Keratinocyte (primary cell): ENCODE results near the gene NMT2. TPM values are rescaled to one million over a fixed set of nuclear protein-coding genes. Genes with fewer than 3 reads are reported as not detected.

Experiments used
- DNase-seq: peaks from one replicate; pipeline ENCODE4 v3.0.0-alpha.2; 2011; ENCODE audit warnings: low read depth, missing footprints, low spot score
- FAIRE-seq: peaks from 2 replicates; lab custom pipeline; 2011; peaks lifted over from hg19 to GRCh38; lab: Jason Lieb, UNC
- H2AFZ ChIP-seq: 2 replicates; pipeline ENCODE4 v1.6.0; 2012; ENCODE audit warnings: low read length, control low read depth, inconsistent platforms; ENCODE audit not compliant: control insufficient read depth
- H3K27ac ChIP-seq: 2 replicates; pipeline ENCODE4 v1.5.1; 2011; ENCODE audit warnings: low read length; ENCODE audit not compliant: control insufficient read depth, insufficient read depth
- H3K27me3 ChIP-seq: 3 replicates; pipeline ENCODE4 v1.6.0; 2011; ENCODE audit warnings: low read length; ENCODE audit not compliant: control insufficient read depth, insufficient read depth; ENCODE audit errors: extremely low read depth
- H3K36me3 ChIP-seq, 2 experiments: 2 replicates in 1 of 2; 3 replicates in 1 of 2; pipeline ENCODE4 v1.5.1; 2011; ENCODE audit warnings: low read length in 2 of 2, mild to moderate bottlenecking in 1 of 2; ENCODE audit not compliant: control insufficient read depth in 2 of 2, insufficient read depth in 2 of 2; ENCODE audit errors: extremely low read depth in 1 of 2
- H3K4me1 ChIP-seq: 3 replicates; pipeline ENCODE4 v1.5.1; 2011; ENCODE audit warnings: low read length; ENCODE audit not compliant: control insufficient read depth, insufficient read depth; ENCODE audit errors: extremely low read depth
- H3K4me2 ChIP-seq: 3 replicates; pipeline ENCODE4 v1.6.0; 2011; ENCODE audit warnings: low read depth, low read length; ENCODE audit not compliant: control insufficient read depth, insufficient read depth; ENCODE audit errors: extremely low read depth
- H3K4me3 ChIP-seq, 3 experiments: fragments of 200-600 bp in 1 of 3; sonication (generic) in 1 of 3; 2 replicates in 2 of 3; 3 replicates in 1 of 3; pipeline ENCODE4 v1.5.1; 2011 to 2016; ENCODE audit warnings: low read length in 3 of 3, mild to moderate bottlenecking in 3 of 3, control low read depth in 2 of 3, inconsistent platforms in 1 of 3, low read depth in 1 of 3, mixed read lengths in 1 of 3, mixed run types in 1 of 3, moderate library complexity in 1 of 3; ENCODE audit not compliant: control insufficient read depth in 2 of 3, insufficient read depth in 2 of 3; ENCODE audit errors: extremely low read depth in 1 of 3
- H3K79me2 ChIP-seq: 2 replicates; pipeline ENCODE4 v1.6.0; 2012; ENCODE audit warnings: low read length; ENCODE audit not compliant: control insufficient read depth, insufficient read depth
- H3K9ac ChIP-seq: 3 replicates; pipeline ENCODE4 v1.6.0; 2011; ENCODE audit warnings: low read length; ENCODE audit not compliant: control insufficient read depth, insufficient read depth; ENCODE audit errors: extremely low read depth
- H3K9me1 ChIP-seq: 3 replicates; pipeline ENCODE4 v1.6.0; 2011; ENCODE audit warnings: low read length; ENCODE audit not compliant: control insufficient read depth, insufficient read depth; ENCODE audit errors: extremely low read depth
- H3K9me3 ChIP-seq: 2 replicates; pipeline ENCODE4 v1.5.1; 2012; ENCODE audit warnings: low read depth, low read length; ENCODE audit not compliant: control insufficient read depth
- H4K20me1 ChIP-seq: 3 replicates; pipeline ENCODE4 v1.6.0; 2011; ENCODE audit warnings: low read length; ENCODE audit not compliant: control insufficient read depth, insufficient read depth; ENCODE audit errors: extremely low read depth
- CTCF ChIP-seq, 3 experiments: IDR thresholded peaks in 1 of 3; conservative IDR thresholded peaks in 1 of 3; optimal IDR thresholded peaks in 1 of 3; 2 replicates in 2 of 3; 3 replicates in 1 of 3; pipeline versions ENCODE3 to v1.5.1; 2011; ENCODE audit warnings: low read length in 3 of 3, mild to moderate bottlenecking in 3 of 3, moderate library complexity in 2 of 3, control low read depth in 1 of 3, inconsistent platforms in 1 of 3; ENCODE audit not compliant: insufficient read depth in 2 of 3; ENCODE audit errors: extremely low read depth in 1 of 3
- EZH2 ChIP-seq: IDR thresholded peaks from one replicate; pipeline ENCODE4 v1.6.1; 2012; ENCODE audit warnings: inconsistent platforms, mild to moderate bottlenecking, low read length, moderate library complexity
- dilution Hi-C: fragments of 300-500 bp; cut with MboI; formaldehyde crosslinking; loops from one replicate; pipeline ENCODE4 v1.7.0; 2020; ENCODE audit warnings: low sequenced_read_pairs; ENCODE audit not compliant: extremely low pct_ligation_motif_present
- polyA plus RNA-seq, 5 experiments: library from polyadenylated mRNA; depleted of rRNA in 3 of 5; stranded (reverse) in 3 of 5; stranded (forward) in 1 of 5; unstranded in 1 of 5; fragments of >200 nt; gene quantifications; 1 replicate in 1 of 5; 2 replicates in 3 of 5; 3 replicates in 1 of 5; pipeline versions ENCODE4 v1.2.1 to v1.2.3, GENCODE V29; 2011 to 2012; ENCODE audit warnings: missing spikeins in 2 of 5, low read depth in 1 of 5, low replicate concordance in 1 of 5

Gene NMT2
- polyA plus RNA-seq, 1 donor (not counting 4 experiments of a cell fraction or from before 2014, with no cell fraction given): 9.9 TPM

- TF ChIP-seq EZH2 (no peak), CTCF (optimal IDR thresholded peaks at IDR 0.05 in 1 of 3, IDR thresholded peaks at IDR 0.05 in 1 of 3, conservative IDR thresholded peaks at IDR 0.05 in 1 of 3; ENCODE audit: extremely low read depth in 1 of 3, insufficient read depth in 2 of 3, low read length in 3 of 3) (no peak)
- H2AFZ ChIP-seq: no peak overlapping the region
- no peaks in the 10 kb centered on the region for H3K27me3 ChIP-seq
- FAIRE-seq (no peak), DNase-seq (no peak)
- H3K4me3 ChIP-seq: no peak overlapping the region
- no peaks in the 10 kb centered on the region for H4K20me1 ChIP-seq
- peaks cover 7% of the 10 kb centered on the region for H3K4me1 ChIP-seq
- no peak overlapping the region for H3K27ac ChIP-seq
- dilution Hi-C loops: no loop called here
- no peak overlapping the region for H3K4me2 ChIP-seq
- H3K9me3 ChIP-seq: no peaks in the 10 kb centered on the region
- H3K36me3 ChIP-seq: no peaks in the 10 kb centered on the region
- peaks cover 53% of the 10 kb centered on the region for H3K79me2 ChIP-seq
- H3K9ac ChIP-seq: no peak overlapping the region
- no peaks in the 10 kb centered on the region for H3K9me1 ChIP-seq
These were observed 9.5 kb downstream of the NMT2 start for GRCh38 chr10:15158972-15159371.

- Histone ChIP-seq H3K4me1 (peaks cover 6% of the 10 kb centered on the region), H3K9me1 (no peaks in the 10 kb centered on the region), H3K9me3 (no peaks in the 10 kb centered on the region), H3K79me2 (peaks cover 54% of the 10 kb centered on the region), H3K9ac (no peak overlapping the region), H3K27ac (no peak overlapping the region), H4K20me1 (no peaks in the 10 kb centered on the region), H3K4me2 (no peak overlapping the region), H3K27me3 (no peaks in the 10 kb centered on the region), H3K36me3 (no peaks in the 10 kb centered on the region), H2AFZ (no peak overlapping the region), H3K4me3 (no peak overlapping the region)
- DNase-seq: no peak
- TF ChIP-seq CTCF (optimal IDR thresholded peaks at IDR 0.05 in 1 of 3, IDR thresholded peaks at IDR 0.05 in 1 of 3, conservative IDR thresholded peaks at IDR 0.05 in 1 of 3; ENCODE audit: extremely low read depth in 1 of 3, insufficient read depth in 2 of 3, low read length in 3 of 3): no peak
- no peak for TF ChIP-seq EZH2
- dilution Hi-C loops: no loop called here
- no peak for FAIRE-seq
These were observed 10.0 kb downstream of the NMT2 start for GRCh38 chr10:15158448-15158847.
